ENCODE results near the gene GDAP2.

GRCh38 chr1:117830222-117830621 is 99.2 kb downstream of the GDAP2 start:
- no peak for TF ChIP-seq CTCF (IDR thresholded peaks at IDR 0.05)
- no peak for TF ChIP-seq POLR2A (IDR thresholded peaks at IDR 0.05)
